ENCODE data around the gene PPP2R5B.

Gene PPP2R5B

DNA sequence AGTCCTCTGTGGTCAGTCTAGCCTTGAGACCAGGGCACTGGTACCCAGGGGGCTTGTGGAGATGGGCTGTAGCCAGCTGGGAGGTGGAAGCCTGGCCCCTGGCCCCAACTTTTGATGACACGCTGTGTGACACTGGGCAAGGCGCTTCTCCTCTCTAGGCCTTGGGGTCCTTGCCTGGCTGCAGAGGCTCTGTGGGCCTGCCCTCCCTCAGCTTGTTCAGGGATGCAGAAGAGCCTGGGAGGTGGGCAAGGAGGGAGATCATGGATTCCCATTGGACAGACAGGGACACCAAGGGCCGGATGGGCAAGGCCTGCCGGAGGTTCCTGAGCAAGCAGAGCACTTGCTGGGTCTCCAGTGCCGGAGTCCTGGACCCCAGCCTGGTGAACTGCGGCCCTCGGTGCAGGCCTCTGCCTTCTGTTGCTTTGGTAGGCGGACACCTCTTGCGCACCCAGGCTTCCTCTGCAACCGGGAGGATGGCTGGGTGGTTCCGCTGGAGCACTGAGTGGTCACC is 1.3 kb upstream of the PPP2R5B start:
- no peak for TF ChIP-seq CTCF (IDR thresholded peaks at IDR 0.05; ENCODE audit: borderline replicate concordance, control extremely low read depth, extremely low read depth, insufficient read depth, missing control alignments)
- in situ Hi-C loops (cut with MboI; ENCODE audit: low sequenced_read_pairs, unreplicated experiment) = no loop called here
- no peak for DNase-seq (ENCODE audit: low spot score)

DNA sequence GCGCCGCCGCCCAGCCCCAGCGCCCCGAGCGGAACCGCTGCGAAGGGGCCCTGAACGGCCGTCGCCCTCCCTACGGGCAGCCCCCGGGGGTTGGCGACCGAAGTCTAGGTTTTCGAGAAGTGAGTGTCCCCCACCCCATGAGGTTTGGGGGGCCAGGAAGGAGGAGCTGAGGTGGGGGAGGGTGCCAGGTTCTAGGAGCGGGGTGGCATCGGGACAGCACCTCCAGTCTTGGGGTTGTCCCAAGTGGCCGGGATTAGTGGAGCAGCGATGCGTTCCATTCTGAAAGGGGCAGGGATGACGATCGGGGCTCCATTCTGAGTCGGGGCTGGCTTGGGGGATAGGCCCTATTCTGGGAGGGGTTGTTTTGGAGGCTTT is 408 bp downstream of the PPP2R5B start:
- in situ Hi-C loops (cut with MboI; ENCODE audit: low sequenced_read_pairs, unreplicated experiment) = no loop called here
- TF ChIP-seq CTCF (IDR thresholded peaks at IDR 0.05; ENCODE audit: borderline replicate concordance, control extremely low read depth, extremely low read depth, insufficient read depth, missing control alignments) = no peak
- peak; percentile 53 for DNase-seq (ENCODE audit: low spot score)

DNA sequence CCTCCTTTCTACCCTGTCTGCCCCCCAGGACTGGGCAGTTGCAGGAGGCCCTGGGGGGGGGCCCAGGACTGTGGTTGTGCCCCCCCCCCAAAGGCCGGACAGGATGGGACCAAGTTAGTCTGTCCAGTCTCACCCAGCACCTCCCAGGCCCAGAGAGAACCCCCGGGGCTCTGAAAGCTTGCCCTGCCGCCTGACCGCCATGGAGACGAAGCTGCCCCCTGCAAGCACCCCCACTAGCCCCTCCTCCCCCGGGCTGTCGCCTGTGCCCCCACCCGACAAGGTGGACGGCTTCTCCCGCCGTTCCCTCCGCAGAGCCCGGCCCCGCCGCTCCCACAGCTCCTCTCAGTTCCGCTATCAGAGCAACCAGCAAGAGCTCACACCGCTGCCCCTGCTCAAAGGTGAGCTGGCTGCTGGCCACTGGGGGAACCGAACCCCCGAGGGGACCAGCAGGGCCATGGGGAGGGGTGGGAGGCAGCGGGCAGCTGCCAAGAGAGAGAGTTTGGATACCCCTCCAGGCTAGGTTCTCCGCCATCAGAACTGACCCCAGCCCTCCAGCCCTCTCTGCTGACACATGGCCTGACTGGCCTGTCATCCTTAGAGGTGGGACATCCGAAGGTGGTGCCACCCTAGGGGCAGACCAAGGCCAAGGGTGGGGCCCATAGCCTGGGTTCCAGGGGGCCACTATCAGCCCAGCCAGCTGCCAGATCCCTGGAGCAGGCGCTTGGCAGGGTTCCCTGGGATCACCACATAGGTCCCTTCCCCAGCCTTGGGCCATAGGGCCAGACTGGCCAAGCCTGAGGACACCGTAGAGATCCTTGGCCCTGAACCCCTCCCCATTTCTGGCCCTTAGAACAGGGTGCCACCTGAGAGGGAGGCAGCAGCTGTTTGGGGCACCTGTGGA is 1.3 kb downstream of the PPP2R5B start:
- in situ Hi-C loops (cut with MboI; ENCODE audit: low sequenced_read_pairs, unreplicated experiment) = no loop called here
- DNase-seq (ENCODE audit: low spot score) = no peak
- no peak for TF ChIP-seq CTCF (IDR thresholded peaks at IDR 0.05; ENCODE audit: borderline replicate concordance, control extremely low read depth, extremely low read depth, insufficient read depth, missing control alignments)

- DNase-seq (ENCODE audit: low spot score) = no peak
- TF ChIP-seq CTCF (IDR thresholded peaks at IDR 0.05; ENCODE audit: borderline replicate concordance, control extremely low read depth, extremely low read depth, insufficient read depth, missing control alignments) = no peak
- in situ Hi-C loops (cut with MboI; ENCODE audit: low sequenced_read_pairs, unreplicated experiment) = no loop called here
These were observed 2.2 kb downstream of the PPP2R5B start for GRCh38 chr11:64926689-64927088.

DNA sequence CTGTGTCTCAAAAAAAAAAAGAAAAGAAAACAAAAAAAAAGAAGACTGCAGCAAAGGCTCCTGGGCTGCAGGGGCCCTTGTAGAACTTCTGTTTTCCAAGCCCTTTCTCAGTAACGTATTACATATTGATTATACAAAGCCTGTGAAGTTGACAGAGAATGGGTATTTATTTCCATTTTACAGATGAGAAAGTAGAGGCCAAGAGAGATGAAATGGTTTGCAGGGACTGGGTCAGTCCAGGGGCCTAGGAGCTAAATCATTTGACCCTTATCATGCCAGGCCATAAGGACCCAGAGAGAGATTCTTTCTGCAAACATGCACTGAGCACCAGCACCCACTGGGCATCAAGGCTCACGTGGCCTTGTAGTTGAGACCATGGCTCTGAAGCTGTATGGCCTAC is 4.5 kb downstream of the PPP2R5B start:
- in situ Hi-C loops (cut with MboI; ENCODE audit: low sequenced_read_pairs, unreplicated experiment) = no loop called here

GRCh38 chr11:64929625-64930024 is 5.1 kb downstream of the PPP2R5B start:
- TF ChIP-seq CTCF (IDR thresholded peaks at IDR 0.05; ENCODE audit: borderline replicate concordance, control extremely low read depth, extremely low read depth, insufficient read depth, missing control alignments) = no peak
- in situ Hi-C loops (cut with MboI; ENCODE audit: low sequenced_read_pairs, unreplicated experiment) = no loop called here
- DNase-seq (ENCODE audit: low spot score) = no peak

More for the DNA sequence above, 4.5 kb downstream of the PPP2R5B start:
- DNase-seq (ENCODE audit: low spot score) = no peak
- no peak for TF ChIP-seq CTCF (IDR thresholded peaks at IDR 0.05; ENCODE audit: borderline replicate concordance, control extremely low read depth, extremely low read depth, insufficient read depth, missing control alignments)

Measured in GM13976 (cell line).